GM06990 (cell line): Measurements from ENCODE around the gene FKBP7.

Experiments used
- DNase-seq: peaks from one replicate; pipeline ENCODE4 v3.0.0-alpha.2; 2011; ENCODE audit not compliant: insufficient read length; ENCODE audit errors: extremely low read depth
- H3K27me3 ChIP-seq: replicated peaks from 2 replicates; pipeline ENCODE4 v1.6.0; 2011; ENCODE audit warnings: low read length; ENCODE audit not compliant: control insufficient read depth, insufficient read depth
- H3K36me3 ChIP-seq: 2 replicates; pipeline ENCODE4 v1.5.1; 2011; ENCODE audit warnings: low read length; ENCODE audit not compliant: control insufficient read depth, insufficient read depth
- H3K4me3 ChIP-seq: replicated peaks from 2 replicates; pipeline ENCODE4 v1.5.1; 2011; ENCODE audit warnings: low read depth, mild to moderate bottlenecking, control low read depth, low read length
- CTCF ChIP-seq: IDR thresholded peaks from 2 replicates; pipeline ENCODE4 v1.5.1; 2011; ENCODE audit warnings: low read length, control low read depth, mild to moderate bottlenecking, inconsistent platforms; ENCODE audit not compliant: insufficient read depth, poor library complexity, severe bottlenecking

Gene FKBP7

GRCh38 chr2:178422097-178422496 is 56.3 kb downstream of the FKBP7 start:
- H3K36me3 ChIP-seq = peaks cover 4% of the 10 kb centered on the region
- no peaks in the 10 kb centered on the region for H3K27me3 ChIP-seq
- TF ChIP-seq CTCF = no peak
- H3K4me3 ChIP-seq = no peak overlapping the region
- no peak for DNase-seq

- H3K4me3 ChIP-seq = no peak overlapping the region
- no peaks in the 10 kb centered on the region; the same call in none of the 2 replicates for H3K36me3 ChIP-seq
- no peak for DNase-seq
- TF ChIP-seq CTCF = no peak
- no peaks in the 10 kb centered on the region for H3K27me3 ChIP-seq
Observed at GRCh38 chr2:178420463-178420999, 57.9 kb downstream of the FKBP7 start.

GRCh38 chr2:178419123-178419522 is 59.3 kb downstream of the FKBP7 start:
- H3K36me3 ChIP-seq = no peaks in the 10 kb centered on the region; the same call in none of the 2 replicates
- no peak for DNase-seq
- peak; percentile 25 for TF ChIP-seq CTCF
- H3K27me3 ChIP-seq = no peaks in the 10 kb centered on the region
- H3K4me3 ChIP-seq = no peak overlapping the region

- no peak overlapping the region for H3K4me3 ChIP-seq
- no peak for DNase-seq
- H3K36me3 ChIP-seq = no peaks in the 10 kb centered on the region; the same call in none of the 2 replicates
- TF ChIP-seq CTCF = no peak
- H3K27me3 ChIP-seq = no peaks in the 10 kb centered on the region
Observed at GRCh38 chr2:178418426-178418825, 60.0 kb downstream of the FKBP7 start.

GRCh38 chr2:178417916-178418315 is 60.5 kb downstream of the FKBP7 start:
- TF ChIP-seq CTCF = no peak
- H3K4me3 ChIP-seq = no peak overlapping the region
- H3K36me3 ChIP-seq = no peaks in the 10 kb centered on the region; the same call in none of the 2 replicates
- H3K27me3 ChIP-seq = no peaks in the 10 kb centered on the region
- DNase-seq = no peak

- no peaks in the 10 kb centered on the region for H3K27me3 ChIP-seq
- no peak for TF ChIP-seq CTCF
- no peaks in the 10 kb centered on the region; the same call in 1 of the 2 replicates for H3K36me3 ChIP-seq
- no peak overlapping the region for H3K4me3 ChIP-seq
- no peak for DNase-seq
Observed at GRCh38 chr2:178415979-178416378, 62.4 kb downstream of the FKBP7 start.
